Forelimb muscle (tissue), 1 donor: ENCODE results near the gene NOS2. TPM values are rescaled to one million over a fixed set of nuclear protein-coding genes. Genes with fewer than 3 reads are reported as not detected.
A peak's percentile ranks its signal among the peaks of the same experiment; 100 is the strongest.

ENCODE experiments used
- DNase-seq: peaks from one replicate; pipeline ENCODE4 v3.0.0-alpha.2; 2013; ENCODE audit warnings: low read depth
- polyA plus RNA-seq: library from polyadenylated mRNA; unstranded; fragments of 120-200 nt; gene quantifications from one replicate; pipeline ENCODE4 v1.2.1, GENCODE V29; 2013; ENCODE audit not compliant: insufficient read length

NOS2 gene
- polyA plus RNA-seq, 1 donor = 2.3 TPM

DNA sequence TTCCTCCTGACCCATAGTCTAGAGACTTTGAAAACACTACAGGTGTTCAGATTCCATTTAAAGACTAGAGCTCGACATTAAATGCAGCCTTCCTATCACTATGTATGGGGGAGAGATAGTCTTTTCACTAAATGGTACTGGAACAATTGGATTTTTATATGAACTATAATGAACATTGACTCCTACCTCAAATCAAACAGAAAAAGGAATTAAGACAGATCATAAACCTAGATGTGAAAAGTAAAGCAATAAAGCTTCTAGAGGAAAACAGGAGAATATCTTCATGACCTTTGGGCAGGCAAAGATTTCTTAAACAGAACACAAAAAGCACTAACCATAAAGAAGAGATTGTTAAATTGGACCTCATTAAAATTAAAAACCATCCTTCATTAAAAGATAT, 18.8 kb upstream of the NOS2 start:
- no peak for DNase-seq

DNA sequence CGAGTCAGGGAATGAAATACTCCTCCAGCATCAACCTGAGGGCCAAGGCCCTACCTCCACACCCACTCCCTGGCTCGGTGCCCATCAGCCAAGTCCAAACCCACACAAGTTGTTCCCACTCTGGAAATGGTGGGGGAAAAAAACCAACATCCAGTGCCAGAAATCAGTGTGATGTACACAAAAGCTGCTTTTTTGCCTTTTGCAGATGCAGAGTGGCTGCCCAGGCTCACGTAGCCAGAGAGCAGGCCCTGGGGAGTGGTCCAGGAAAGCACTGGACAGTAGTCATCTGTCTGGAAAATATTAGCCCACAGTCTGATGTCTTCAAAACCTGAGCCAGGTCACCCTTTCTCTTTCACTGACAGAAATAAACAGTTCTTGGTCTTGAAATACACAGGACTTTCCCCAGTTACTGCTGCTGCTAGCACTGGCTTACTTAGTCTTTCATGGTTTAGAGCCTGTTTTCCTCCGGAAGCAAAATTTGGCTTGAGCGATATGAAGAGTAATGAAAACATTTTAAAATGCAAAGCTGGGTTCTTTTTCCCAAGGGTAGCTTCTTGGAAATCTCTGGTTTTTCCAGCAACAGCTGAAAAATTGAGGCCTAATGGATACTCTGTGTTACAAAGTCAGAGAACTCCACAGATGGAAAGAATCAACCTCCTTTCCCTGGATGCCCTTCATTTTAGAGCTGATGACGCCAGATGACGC, 18.2 kb upstream of the NOS2 start:
- peak; percentile 88 for DNase-seq

DNA sequence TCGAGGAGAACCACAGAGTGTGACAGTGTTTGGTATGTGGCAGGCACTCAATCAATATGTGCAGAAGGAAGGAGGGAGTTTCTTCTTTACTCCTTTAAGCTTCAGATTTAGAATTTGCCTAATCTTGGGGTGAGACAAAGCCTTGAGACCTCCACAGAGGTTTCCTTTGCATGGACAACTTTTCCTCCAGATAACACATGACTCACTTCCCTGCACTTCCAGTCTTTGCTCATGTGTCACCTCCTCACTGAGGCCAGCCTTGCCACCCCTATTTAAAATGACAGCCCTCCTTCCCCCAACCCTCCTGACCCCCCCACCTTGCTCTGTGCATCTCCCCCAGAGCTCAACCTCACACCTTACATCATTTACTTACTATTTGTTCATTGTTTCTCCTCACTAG, 17.4 kb upstream of the NOS2 start:
- no peak for DNase-seq

DNA sequence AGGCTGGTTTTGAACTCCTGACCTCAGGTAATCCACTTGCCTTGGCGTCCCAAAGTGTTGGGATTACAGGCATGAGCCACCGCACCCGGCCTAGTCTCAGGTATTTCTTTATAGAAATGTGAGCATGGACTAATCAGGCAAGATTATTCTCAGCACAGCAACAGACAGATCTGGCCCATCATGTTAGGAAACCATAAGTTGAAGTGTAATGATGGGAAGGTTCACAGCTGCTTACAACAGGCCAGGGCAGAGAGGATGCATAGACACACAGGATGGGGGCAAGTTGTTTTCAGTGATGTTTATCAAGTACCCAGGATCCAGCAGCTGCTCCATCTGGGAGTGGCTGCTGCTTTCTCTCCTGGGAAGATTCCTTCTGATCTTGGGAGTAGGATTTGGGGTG, 16.6 kb upstream of the NOS2 start:
- no peak for DNase-seq

DNA sequence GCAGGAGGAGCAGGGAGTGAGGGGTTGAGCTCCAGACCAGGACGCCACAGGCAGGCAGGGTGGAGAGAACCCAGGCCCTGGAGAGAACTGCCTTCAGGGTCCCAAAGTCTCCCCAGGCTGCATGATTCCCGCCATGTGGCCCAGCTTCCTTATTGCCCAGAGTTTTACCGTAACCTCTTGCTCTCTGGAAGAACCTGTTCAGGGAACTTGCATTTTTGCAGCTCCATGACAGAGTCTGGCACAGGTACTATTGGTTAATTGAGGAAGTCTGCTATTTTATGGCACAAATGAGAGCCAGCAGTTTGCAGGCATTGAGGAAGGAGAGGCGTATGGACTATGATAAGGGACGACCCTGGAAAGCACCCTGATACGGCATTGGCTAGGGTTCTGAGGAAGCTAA, 11.6 kb upstream of the NOS2 start:
- DNase-seq = no peak

DNA sequence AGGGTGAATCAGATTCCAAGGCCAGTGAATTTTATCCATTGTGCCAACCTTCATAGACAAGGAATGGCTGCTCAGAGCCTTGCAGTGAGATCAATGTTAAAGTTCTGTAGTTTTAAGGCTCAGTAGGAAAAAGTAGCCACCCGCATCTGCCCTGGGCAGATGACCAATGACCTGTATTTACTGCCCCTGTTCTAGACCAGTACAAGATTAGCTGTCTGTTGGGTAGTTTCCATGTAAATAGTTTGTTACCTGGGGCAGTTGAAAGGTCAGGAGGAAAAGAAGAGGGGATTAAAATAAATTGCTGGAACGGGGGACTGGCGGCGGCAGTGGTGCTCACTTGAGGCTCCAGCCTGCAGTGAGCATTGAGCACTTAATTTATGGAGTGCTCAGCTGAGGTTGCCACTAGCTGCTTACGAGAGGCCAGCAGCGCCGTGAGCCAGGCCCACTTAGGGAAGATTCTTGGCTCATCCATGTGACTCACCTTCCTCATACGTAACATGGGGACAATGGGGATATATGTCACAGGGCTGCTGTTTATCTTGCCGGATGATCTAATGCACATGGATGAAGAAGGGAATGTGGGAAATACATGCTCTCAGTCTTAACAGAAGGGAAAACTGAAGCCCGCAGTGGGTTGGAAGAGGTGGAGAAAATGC, 10.7 kb upstream of the NOS2 start:
- DNase-seq = no peak

DNA sequence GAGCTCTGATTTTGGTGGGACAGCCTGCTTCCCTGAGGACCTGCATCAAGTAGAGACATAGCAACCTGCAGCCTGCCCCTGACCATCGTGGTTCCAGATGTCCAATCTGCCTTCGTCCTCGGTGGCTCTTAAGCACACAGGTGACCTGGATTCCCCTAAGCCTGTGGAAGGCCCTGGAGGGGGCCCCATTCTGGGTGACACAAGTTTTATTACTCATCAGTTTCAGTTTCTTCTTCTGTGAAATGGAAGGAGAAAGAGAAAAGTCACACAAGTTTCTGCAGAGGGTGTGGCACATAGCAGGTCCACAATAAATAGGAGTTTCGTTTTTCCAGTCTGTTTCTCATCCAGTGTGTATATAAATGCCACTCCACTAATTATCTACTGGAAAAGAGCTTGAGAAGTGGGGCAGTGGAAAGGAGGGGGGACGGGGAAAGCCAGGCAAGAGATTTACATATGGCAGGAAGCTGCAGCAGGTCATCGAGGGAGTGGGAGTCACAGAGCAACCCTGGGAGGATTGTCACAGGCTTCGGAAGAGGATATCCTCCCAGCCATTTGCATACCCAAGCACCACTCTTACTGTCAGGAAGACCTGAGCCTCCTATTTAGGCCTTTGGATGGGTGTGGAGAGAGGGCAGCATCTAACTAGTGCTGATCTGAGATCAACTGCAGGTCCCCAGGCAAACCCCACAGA, 10.0 kb upstream of the NOS2 start:
- no peak for DNase-seq

DNA sequence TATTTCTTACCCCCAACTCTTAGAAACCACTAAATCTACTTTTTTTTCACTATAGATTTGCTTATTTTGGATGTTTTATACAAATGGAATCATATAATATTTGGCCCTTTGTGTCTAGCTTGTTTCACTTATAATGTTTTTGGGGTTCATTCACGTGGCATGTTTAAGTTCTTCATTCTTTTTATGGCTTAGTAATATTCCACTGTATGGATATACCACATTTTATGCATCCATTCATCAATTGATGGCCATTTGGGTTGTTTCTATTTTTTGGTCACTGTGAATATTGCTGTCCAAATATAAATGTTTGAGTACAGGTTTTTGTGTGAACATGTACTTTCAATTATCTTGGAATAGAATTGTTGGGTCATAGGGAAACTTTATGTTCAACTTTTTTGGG, 9.2 kb upstream of the NOS2 start:
- DNase-seq = no peak

DNA sequence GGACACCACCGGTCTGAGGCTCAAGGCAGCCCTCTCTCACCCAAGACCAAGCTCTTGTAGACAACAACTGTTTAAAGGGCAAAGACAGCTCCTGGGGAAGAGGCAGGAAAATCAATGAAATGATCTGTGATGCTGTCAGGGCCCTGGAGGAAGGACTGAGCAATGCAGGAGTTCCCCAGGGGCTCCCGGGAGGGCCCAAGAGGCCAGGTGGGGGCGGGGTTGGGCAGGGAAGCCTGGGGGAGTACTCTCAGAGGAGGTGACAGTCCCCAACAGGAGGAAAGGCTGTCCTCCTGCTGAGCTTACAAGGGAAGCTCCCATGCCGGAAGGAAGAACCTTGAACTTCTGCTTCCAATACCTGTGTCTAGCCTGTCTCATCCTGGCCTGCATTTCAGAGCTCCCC, 8.3 kb upstream of the NOS2 start:
- no peak for DNase-seq

DNA sequence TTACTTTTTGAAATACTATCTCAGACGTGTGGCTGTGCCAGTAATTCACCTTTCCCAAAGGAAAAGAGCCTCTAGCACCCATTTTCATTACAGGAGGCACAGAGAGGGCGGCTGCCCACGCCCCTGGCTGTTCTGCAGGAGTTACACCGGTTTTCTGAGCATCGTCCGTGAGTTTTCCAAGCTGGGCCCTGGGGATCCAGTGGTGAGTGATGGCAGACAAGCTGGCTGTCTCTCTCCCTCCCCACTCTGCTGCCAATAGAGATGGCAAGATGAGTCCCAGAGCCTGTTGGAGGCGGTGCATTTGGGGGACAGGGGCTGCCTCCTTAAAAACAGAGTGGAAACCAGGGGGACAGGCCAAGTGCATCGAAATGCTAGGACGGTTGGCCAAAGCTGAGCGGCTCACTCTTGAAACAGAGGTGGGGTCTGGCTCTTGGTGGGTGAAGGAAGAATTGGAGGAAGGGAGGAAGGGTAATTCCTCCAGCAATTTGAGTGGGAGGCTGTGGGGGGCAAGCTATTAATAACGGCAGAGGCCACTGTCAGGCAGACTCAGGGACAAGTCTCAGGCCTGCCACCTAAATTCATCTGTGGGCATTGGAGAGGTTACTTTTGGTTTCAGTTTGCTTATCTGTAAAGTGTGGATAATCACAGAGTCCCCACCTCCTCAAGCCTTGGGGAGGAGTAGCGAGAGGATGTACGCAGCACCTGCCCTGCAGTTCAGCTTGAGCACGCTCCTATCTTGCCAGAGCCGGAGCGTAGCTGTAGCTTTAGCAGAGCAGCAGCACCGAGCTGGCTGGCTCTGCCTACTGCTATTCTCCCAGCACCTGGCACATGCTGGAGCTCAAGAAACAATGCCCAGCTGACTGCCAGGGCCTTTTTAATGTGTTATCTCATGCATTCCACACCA, 7.5 kb upstream of the NOS2 start:
- DNase-seq = no peak

DNA sequence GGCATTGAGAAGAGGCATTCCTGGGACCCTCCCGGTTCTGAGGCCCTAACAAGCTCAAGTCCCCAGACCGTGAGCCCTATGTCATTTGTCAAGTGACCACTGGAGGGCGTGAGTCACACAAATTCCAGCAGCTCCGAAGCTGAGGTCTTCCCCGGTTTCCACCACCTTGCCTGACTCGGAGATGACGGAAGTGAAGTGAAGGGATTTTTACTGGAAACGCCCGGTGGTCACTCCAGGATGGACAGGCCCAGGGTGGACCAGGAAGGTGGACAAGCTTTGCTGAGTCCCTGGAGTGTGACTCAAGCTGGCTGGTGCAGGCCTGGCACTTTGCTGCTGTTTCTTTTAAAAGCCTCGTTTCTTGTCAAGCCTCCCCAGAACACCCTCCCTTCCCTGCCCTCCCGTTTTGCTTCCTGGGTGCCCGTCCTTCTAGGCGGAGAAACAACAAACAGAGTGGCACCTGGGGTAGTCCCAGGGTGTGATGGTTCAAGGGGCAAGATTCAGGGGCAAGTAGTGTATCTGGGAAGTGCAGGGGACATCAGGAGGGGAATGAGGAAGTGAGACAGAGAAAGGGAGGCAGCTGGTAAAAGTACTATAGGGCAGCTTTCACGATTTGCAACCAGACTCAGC, 5.3 kb upstream of the NOS2 start:
- peak; percentile 78 for DNase-seq

DNA sequence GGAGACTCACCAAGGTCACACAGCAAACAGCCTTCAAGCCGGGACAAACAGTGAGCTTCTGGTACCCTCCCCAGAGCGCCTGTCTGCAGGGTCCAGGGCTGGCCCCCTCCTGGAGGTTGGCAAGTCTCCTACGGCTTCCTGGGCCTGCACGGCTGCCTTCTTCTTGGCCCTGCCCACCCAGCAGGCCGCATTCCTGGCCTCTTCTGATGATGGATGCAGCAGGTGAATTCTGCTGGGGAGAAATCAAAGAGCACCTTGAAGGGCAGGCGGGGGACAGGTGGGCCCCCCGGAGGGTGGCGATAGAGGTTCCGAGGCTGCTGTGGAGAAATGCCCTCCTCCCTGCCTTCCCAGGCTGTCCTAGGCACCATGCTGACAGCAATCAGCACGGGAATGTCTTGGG, 3.8 kb upstream of the NOS2 start:
- DNase-seq = no peak

DNA sequence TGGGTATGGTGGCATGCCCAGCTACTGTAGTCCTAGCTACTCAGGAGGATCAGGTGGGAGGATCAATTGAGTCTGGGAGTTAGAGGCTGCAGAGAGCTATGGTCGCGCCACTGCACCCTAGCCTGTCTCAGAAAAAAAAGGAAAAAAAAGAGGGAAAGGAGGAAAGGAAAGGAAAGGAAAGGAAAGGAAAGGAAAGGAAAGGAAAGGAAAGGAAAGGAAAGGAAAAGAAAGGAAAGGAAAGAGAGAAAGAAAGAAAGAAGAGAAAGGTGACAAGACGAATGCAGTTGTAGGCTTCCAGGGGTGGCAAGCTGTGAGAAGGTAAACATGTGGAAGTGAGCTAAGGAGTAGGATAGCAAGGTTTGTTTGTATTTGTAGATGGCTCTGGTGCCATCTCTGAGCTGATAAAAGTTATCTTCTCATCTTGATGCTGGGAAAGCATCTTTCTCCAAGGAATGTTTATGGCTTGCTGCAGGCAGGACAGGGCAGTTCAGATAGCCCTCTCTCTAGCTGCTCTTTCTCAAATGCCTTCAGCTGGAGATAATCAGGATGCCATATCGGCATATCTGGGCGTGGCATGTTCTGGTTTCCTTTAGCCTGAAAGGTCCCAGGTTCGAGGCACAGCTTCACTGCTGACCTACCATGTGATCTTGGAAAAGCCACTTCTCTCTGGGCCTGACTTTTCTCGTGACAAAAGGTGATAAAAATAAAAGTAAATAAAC, 2.8 kb upstream of the NOS2 start:
- DNase-seq = no peak

DNA sequence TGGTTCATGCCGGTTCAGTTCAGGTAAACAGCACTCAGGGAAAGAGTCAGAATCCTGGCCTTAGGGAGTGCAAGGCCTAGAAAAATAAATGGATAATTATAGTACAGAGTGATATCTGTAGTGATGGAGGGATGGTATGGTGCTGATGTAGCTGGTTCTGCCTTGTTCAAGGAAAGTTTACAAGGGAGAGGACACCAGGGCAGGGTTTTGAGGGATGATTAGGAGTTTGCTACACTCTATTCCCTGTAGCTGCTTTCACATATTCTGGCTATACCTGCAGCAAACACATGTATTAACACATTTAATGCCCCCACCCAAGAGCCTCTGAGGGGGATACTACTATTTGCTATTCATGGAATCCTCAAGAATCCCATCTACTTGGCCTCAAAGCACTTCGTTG, 1.7 kb upstream of the NOS2 start:
- DNase-seq = no peak

DNA sequence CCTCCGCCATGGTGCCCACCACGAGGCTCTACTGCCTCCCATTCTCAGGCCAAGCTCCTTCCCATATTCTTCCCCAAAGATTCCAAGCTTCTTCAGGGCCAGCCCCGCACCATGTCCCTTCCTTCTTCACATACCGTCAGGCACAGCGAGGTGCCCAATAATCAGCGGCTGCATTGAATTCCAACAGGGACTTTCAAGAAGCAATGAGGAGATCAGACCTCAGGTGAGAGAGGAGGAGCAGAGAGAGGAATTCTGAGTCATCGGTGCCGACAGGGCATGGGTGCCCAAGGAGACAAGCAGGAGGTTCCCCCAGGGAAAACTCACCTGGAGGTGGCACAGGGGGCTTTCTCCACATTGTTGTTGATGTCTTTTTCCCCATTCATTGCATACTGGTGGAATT, 2.0 kb downstream of the NOS2 start:
- DNase-seq = no peak

DNA sequence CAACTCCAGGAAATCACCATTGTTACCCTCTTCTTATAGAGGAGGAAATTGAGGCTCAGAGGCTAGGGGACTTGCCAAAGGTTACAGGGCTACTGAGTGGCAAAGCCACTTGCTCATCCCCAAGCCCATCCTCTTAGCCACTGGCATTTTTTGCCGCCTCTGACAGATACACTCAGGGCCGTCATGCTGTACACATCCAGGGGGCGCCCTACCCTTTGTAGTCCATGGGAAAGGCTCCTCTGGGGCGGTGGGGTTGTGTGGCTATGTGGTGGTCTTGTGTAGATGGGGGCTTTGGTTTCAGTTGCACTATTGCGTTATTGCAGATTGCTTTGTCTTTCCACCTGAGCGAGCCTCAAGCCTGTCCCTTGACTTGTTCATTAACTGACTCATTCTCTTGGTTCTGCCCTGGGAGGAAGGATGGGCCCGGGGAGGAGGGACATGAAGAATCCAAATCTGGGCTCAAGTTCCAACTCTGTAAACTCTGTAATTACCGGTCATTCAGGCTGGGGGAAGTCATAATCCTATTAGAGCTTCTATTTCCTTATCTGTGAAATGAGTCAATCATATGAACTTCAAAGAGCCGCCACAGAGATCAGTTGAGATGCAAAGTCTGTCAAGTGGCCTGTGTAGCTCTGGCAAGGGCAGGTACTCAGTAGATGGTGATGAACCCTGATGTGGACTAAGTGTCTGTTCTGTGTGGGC, 2.8 kb downstream of the NOS2 start:
- no peak for DNase-seq

DNA sequence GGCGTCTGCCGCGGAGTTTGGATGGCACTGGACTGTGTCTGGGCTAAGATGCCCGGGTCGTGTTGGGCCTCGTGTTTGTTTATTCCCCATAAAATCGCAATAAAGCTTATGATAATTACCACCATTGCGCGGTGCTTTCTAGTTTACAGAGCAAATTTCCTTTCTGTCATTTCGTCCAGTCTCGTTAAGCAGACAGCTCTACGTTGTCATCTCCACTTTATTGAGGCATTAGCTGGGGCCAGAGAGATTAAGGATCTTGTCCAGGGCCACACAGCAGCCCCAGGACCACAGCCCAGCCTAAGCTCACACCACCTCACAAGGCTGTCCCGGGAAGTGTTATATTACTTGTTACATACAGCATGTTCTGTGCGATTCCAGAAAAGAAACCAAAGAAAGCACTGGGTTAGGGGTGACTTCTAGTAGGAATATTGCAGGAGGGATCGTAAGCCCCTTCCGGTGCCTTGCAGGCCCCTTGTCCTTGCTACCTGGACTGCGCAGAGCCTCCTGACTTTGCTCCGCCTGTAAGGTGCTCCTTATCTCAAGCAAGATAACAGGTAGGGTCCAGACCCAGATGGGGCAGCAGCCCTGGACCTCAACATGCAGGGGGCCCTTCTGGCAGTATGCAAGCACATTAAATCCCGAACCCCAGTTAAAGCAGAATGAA, 6.3 kb downstream of the NOS2 start:
- no peak for DNase-seq

DNA sequence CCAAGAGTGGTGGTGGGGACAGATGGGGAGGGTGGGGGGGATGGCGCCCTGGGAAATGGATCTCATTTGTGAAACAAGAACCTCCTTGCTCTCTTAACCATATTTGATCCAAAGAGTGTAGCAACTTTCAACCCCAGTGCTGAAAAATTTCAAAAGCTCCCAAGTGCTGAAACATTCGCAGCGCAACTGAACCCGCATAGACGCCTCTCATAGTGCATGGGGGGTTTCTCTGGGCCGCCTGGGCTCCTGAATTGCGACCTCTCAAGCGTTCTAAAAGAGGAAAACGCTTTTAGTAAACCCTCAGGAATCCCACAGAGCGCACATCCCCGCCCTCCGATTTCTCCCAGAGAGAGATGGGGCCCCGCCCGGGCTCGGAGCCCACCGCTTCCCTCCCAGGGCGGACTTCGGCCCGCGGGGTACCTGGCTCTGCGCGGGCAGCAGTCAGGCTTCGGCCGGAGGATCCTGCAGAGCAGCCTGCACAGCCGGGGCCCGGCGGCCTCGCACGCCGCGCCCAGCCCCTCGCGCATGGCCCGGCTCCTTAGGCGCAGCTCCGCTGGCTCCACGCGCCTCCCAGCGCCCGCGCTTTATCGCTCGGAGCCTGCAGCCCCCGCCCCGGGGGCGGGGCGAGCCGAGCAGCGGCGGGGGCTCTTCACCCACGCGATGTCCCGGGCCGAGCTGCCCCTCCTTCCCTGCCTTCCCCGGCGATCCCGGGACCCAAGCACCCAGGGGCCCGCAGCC, 7.0 kb downstream of the NOS2 start:
- no peak for DNase-seq

DNA sequence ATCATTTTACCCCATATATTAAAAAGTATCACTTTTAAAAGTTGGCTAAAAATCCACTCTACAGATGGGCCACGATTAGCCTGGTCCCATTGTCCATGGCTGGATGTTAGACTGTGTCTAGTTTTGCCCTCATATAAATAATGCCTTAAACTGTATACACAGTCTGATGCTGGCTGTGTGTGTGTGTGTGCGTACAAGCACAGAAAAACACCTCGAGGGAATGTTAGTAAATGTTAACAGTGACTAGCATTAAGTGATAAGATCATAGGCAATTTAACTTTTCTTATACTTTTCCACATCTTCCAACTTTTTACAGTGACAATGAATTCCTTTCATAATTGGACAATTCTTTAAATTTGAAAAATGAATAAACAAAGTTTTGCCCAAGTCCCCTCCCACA, 8.2 kb downstream of the NOS2 start:
- no peak for DNase-seq
